HG02571 (cell line): Measurements from ENCODE around the gene BSND.

Source experiments
- ATAC-seq: cut with Tn5 transposase; IDR thresholded peaks from one replicate; pipeline ENCODE4 v1.9.1; 2021; ENCODE audit warnings: mild to moderate bottlenecking, moderate library complexity; ENCODE audit not compliant: unreplicated experiment

Gene BSND

DNA sequence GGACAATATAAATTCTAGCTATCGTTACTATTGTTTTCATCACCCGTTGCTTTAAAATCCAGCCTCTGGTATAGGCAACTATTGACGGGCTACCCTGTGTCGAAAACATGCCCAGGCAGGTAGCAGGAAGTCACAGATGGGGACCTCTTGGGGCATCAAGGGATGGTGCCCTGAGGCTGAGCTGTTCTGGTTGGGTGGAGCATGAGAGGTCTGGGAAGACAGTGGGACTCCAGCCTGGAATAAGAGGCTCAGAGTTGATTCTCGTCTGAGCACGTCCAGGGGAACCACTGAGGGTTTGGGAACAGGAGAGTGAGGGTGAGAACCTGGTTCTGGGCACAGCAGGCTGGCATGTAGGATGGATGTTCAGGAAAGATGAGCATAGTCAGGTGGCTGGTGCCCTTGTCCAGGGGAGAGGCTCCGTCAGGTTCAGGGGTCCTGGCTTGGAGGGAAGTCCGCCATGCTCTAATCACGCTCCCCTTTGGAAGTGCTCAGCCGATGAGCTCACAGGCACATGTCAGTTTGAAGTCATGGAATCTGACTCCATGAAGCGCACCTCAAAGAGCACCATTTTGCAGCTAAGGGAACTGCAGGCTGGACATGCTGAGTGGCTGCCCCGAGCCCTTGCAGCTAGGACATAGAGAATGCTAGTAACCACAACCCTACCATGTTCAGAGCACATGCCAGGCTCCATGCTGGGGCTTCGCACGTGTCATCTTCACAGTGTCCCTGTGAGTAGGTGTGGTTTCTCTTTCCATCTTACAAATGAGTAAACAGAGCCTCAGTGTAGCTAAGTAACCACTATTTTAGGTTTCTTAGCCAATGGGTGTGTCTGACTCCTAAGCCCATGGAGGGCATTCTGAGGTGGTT is 61.6 kb downstream of the BSND start:
- ATAC-seq: no peak

GRCh38 chr1:55061000-55061705 is 62.4 kb downstream of the BSND start:
- no peak for ATAC-seq
